GM23338 (cell line): ENCODE data around the gene CSNK1A1. TPM values are rescaled to one million over a fixed set of nuclear protein-coding genes. Genes with fewer than 3 reads are reported as not detected.

Source experiments
- ATAC-seq: fragments of 200-7000 bp; cut with Tn5 transposase; 3 replicates; pipeline ENCODE4 v1.9.1; 2020
- DNase-seq: peaks from one replicate; pipeline ENCODE4 v3.0.0-alpha.2; 2015; ENCODE audit warnings: low spot score
- H2AFZ ChIP-seq: fragments of 200-600 bp; sonication (generic); 2 replicates; pipeline ENCODE4 v1.8.0; 2016; ENCODE audit warnings: antibody characterized with exemption, mild to moderate bottlenecking, moderate library complexity
- H3F3A ChIP-seq: fragments of 200-600 bp; sonication (generic); replicated peaks from 2 replicates; pipeline ENCODE4 v1.8.0; 2017; ENCODE audit warnings: antibody characterized with exemption, mixed run types, low read depth
- H3K27ac ChIP-seq: fragments of 200-600 bp; sonication (generic); 2 replicates; pipeline ENCODE4 v1.6.1; 2016; ENCODE audit warnings: low read depth
- H3K27me3 ChIP-seq: fragments of 200-600 bp; sonication (generic); 2 replicates; pipeline ENCODE4 v1.8.0; 2016; ENCODE audit warnings: mild to moderate bottlenecking, mixed run types, moderate library complexity; ENCODE audit not compliant: insufficient read depth
- H3K36me3 ChIP-seq: fragments of 200-600 bp; sonication (generic); 2 replicates; pipeline ENCODE4 v1.8.0; 2016; ENCODE audit warnings: mild to moderate bottlenecking; ENCODE audit not compliant: insufficient read depth
- H3K4me1 ChIP-seq: fragments of 200-600 bp; sonication (generic); 2 replicates; pipeline ENCODE4 v1.8.0; 2016; ENCODE audit warnings: mild to moderate bottlenecking, moderate library complexity; ENCODE audit not compliant: insufficient read depth
- H3K4me2 ChIP-seq: fragments of 200-600 bp; sonication (generic); 2 replicates; pipeline ENCODE4 v1.7.1; 2017; ENCODE audit warnings: mixed run types
- H3K4me3 ChIP-seq: fragments of 200-600 bp; sonication (generic); 2 replicates; pipeline ENCODE4 v1.6.1; 2016; ENCODE audit warnings: mixed run types
- H3K79me2 ChIP-seq: fragments of 200-600 bp; sonication (generic); replicated peaks from 2 replicates; pipeline ENCODE4 v1.8.0; 2017; ENCODE audit warnings: mild to moderate bottlenecking; ENCODE audit not compliant: insufficient read depth
- H3K9me2 ChIP-seq: fragments of 200-600 bp; sonication (generic); 2 replicates; pipeline ENCODE4 v1.8.0; 2017; ENCODE audit not compliant: insufficient read depth
- H4K20me1 ChIP-seq: fragments of 200-600 bp; sonication (generic); replicated peaks from 2 replicates; pipeline ENCODE4 v1.8.0; 2017; ENCODE audit warnings: mild to moderate bottlenecking; ENCODE audit not compliant: insufficient read depth
- H3K27ac Mint-ChIP-seq: 2 replicates; pipeline ENCODE4 v1.8.0; 2020; ENCODE audit warnings: inconsistent platforms, mild to moderate bottlenecking, moderate library complexity, mixed read lengths
- H3K27me3 Mint-ChIP-seq: 3 replicates; pipeline ENCODE4 v1.8.0; 2022; ENCODE audit warnings: low read depth, mild to moderate bottlenecking, moderate library complexity, mixed read lengths, inconsistent platforms; ENCODE audit not compliant: insufficient read depth, poor library complexity
- H3K36me3 Mint-ChIP-seq: 3 replicates; pipeline ENCODE4 v1.8.0; 2021; ENCODE audit warnings: low read depth, mild to moderate bottlenecking, inconsistent platforms, moderate library complexity, mixed read lengths
- H3K4me1 Mint-ChIP-seq: 3 replicates; pipeline ENCODE4 v1.8.0; 2020; ENCODE audit warnings: mild to moderate bottlenecking, inconsistent platforms, mixed read lengths
- H3K4me3 Mint-ChIP-seq: 3 replicates; pipeline ENCODE4 v1.8.0; 2021; ENCODE audit warnings: moderate library complexity, mild to moderate bottlenecking, inconsistent platforms, mixed read lengths
- H3K9me3 Mint-ChIP-seq: 3 replicates; pipeline ENCODE4 v1.8.0; 2020; ENCODE audit warnings: moderate library complexity, mild to moderate bottlenecking, inconsistent platforms, mixed read lengths
- CREB1 ChIP-seq: fragments of 250-450 bp; sonication (Bioruptor Pico); IDR thresholded peaks from 2 replicates; pipeline ENCODE4 v1.5.0; 2020; ENCODE audit warnings: low read depth, mild to moderate bottlenecking, moderate library complexity
- CTCF ChIP-seq, 2 experiments: fragments of 200-600 bp in 1 of 2; sonication (generic) in 1 of 2; conservative IDR thresholded peaks; 2 replicates each; pipeline versions ENCODE4 v1.5.1 to v1.6.1; 2016 to 2017; ENCODE audit warnings: antibody characterized with exemption in 2 of 2, low read depth in 2 of 2, mild to moderate bottlenecking in 2 of 2, moderate library complexity in 1 of 2
- ETS1 ChIP-seq: IDR thresholded peaks from 2 replicates; pipeline ENCODE4 v1.6.1; 2016; ENCODE audit warnings: antibody characterized with exemption
- EZH2 ChIP-seq: fragments of 200-600 bp; sonication (generic); IDR thresholded peaks from one replicate; pipeline ENCODE4 v1.8.0; 2017; ENCODE audit warnings: antibody characterized with exemption, mild to moderate bottlenecking, low read depth; ENCODE audit not compliant: unreplicated experiment
- EZH2phosphoT487 ChIP-seq: fragments of 200-600 bp; sonication (generic); IDR thresholded peaks from one replicate; pipeline ENCODE4 v1.8.1; 2018; ENCODE audit warnings: antibody characterized with exemption; ENCODE audit not compliant: unreplicated experiment
- JUNB ChIP-seq: IDR thresholded peaks from one replicate; pipeline ENCODE4 v1.6.1; 2016; ENCODE audit warnings: antibody characterized with exemption; ENCODE audit not compliant: unreplicated experiment
- NANOG ChIP-seq: IDR thresholded peaks from 2 replicates; pipeline ENCODE4 v1.6.1; 2016; ENCODE audit warnings: antibody characterized with exemption, borderline replicate concordance
- POLR2AphosphoS5 ChIP-seq: IDR thresholded peaks from 2 replicates; pipeline ENCODE4 v1.6.1; 2016; ENCODE audit warnings: antibody characterized with exemption, low read depth
- REST ChIP-seq: IDR thresholded peaks from one replicate; pipeline ENCODE4 v1.6.1; 2018; ENCODE audit warnings: antibody characterized with exemption; ENCODE audit not compliant: unreplicated experiment
- STAT1 ChIP-seq: IDR thresholded peaks from one replicate; pipeline ENCODE4 v1.6.1; 2016; ENCODE audit warnings: antibody characterized with exemption; ENCODE audit not compliant: unreplicated experiment
- ZNF331 ChIP-seq: fragments of 250-450 bp; sonication (Bioruptor Pico); IDR thresholded peaks from 2 replicates; pipeline ENCODE4 v1.5.0; 2020; ENCODE audit warnings: low read depth, mild to moderate bottlenecking, moderate library complexity
- ZNF462 ChIP-seq: fragments of 250-450 bp; sonication (Bioruptor Pico); IDR thresholded peaks from 2 replicates; pipeline ENCODE4 v1.5.0; 2020; ENCODE audit warnings: mild to moderate bottlenecking, moderate library complexity
- polyA plus RNA-seq: library from polyadenylated mRNA; unstranded; fragments of >200 nt; fragmentation: Nextera tagmentation; extraction: Ambion mirVana; gene quantifications from 2 replicates; pipeline ENCODE4 v1.2.1, GENCODE V29; 2016
- total RNA-seq: library from RNA; depleted of rRNA; stranded (reverse); fragments of >200 nt; shearing (Covaris generic); gene quantifications from 2 replicates; pipeline ENCODE4 v1.2.3, GENCODE V29; 2014

Gene CSNK1A1
- total and polyA plus RNA-seq, 2 experiments from 2014 or later: 110 to 233 TPM

- H3K27ac Mint-ChIP-seq: peak overlapping the region; percentile 8; the same call in 1 of the 2 replicates
- TF ChIP-seq EZH2: no peak
- TF ChIP-seq ZNF331 (CRISPR knock-in tag): no peak
- no peak for TF ChIP-seq ZNF462 (CRISPR knock-in tag)
- no peak for TF ChIP-seq ETS1
- TF ChIP-seq EZH2phosphoT487: no peak
- TF ChIP-seq STAT1: no peak
- no peak for TF ChIP-seq NANOG
- no peak for TF ChIP-seq REST
- no peak for TF ChIP-seq CTCF (conservative IDR thresholded peaks at IDR 0.05; ENCODE audit: low read depth in 2 of 2)
- TF ChIP-seq POLR2AphosphoS5: no peak
- no peak for TF ChIP-seq CREB1 (CRISPR knock-in tag)
- TF ChIP-seq JUNB: no peak
- peaks cover 7% of the 10 kb centered on the region; the same call in 1 of the 2 replicates for H4K20me1 ChIP-seq
- H3K4me2 ChIP-seq: no peak overlapping the region
- peaks cover 34% of the 10 kb centered on the region for H3K4me1 Mint-ChIP-seq
- H3K4me3 ChIP-seq: no peak overlapping the region
- peaks cover 8% of the 10 kb centered on the region; the same call in 1 of the 2 replicates for H3K79me2 ChIP-seq
- H3K9me3 Mint-ChIP-seq: no peaks in the 10 kb centered on the region
- H3K9me2 ChIP-seq: no peaks in the 10 kb centered on the region
- H3F3A ChIP-seq: no peaks in the 10 kb centered on the region
- peaks cover 3% of the 10 kb centered on the region for H3K27me3 Mint-ChIP-seq
- no peak overlapping the region for H2AFZ ChIP-seq
- H3K27me3 ChIP-seq: no peaks in the 10 kb centered on the region
- H3K4me3 Mint-ChIP-seq: no peak overlapping the region
- H3K36me3 ChIP-seq: peaks cover 38% of the 10 kb centered on the region
- H3K36me3 Mint-ChIP-seq: peaks cover 70% of the 10 kb centered on the region
- H3K4me1 ChIP-seq: peaks cover 33% of the 10 kb centered on the region
- no peak for DNase-seq
- H3K27ac ChIP-seq: peak overlapping the region; percentile 70
- no peak for ATAC-seq
Measured at GRCh38 chr5:149500922-149501582, 50.2 kb downstream of the CSNK1A1 start.
